GM08714 (cell line): ENCODE results near the gene C1orf159.
"Not testable (repeated sequence)": the region's sequence is repeated elsewhere in the genome, so short reads cannot be mapped to it uniquely, and the experiment has no call there.

ENCODE experiments used
- H3K4me3 ChIP-seq: fragments of 200-500 bp; sonication (Bioruptor generic); 2 replicates; pipeline ENCODE4 v1.5.1; 2014; ENCODE audit warnings: mild to moderate bottlenecking, low read length, inconsistent platforms
- ZNF274 ChIP-seq: IDR thresholded peaks from 2 replicates; pipeline ENCODE4 v1.6.1; 2012; ENCODE audit warnings: mild to moderate bottlenecking, low read depth, low read length

The C1orf159 gene

DNA sequence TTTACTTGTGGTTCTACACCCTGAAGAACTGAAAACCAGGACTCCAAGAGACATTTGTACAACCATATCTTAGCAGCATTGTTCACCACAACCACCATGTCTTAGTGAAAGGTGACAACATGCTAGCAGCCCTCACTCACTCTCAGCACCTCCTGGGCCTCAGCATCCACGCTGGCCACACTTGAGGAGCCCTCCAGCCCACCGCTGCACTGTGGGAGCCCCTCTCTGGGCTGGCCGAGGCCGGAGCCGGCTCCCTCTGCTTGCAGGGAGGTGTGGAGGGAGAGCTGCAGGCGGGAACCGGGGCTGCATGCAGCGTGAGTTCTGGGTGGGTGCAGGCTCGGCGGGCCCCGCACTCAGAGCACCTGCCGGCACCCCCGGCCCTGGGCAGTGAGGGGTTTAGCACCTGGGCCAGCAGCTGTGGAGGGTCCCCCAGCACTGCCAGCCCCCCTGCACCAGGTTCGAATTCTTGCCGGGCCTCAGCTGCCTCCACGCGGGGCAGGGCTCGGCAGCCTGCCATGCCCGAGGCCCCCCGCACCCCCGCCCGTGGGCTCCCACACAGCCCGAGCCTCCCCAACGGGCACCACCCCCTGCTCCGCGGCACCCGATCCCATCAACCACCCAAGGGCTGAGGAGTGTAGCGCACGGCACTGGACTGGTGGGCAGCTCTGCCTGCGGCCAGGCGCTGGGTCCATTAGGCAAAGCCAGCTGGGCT lies 9.2 kb downstream of the C1orf159 start:
- no peak overlapping the region for H3K4me3 ChIP-seq
- no peak for TF ChIP-seq ZNF274

- H3K4me3 ChIP-seq, result not testable (repeated sequence)
Measured at GRCh38 chr1:1104152-1104551, 11.7 kb downstream of the C1orf159 start.

GRCh38 chr1:1101503-1101902 lies 14.4 kb downstream of the C1orf159 start:
- no peak for TF ChIP-seq ZNF274
- no peak overlapping the region for H3K4me3 ChIP-seq

DNA sequence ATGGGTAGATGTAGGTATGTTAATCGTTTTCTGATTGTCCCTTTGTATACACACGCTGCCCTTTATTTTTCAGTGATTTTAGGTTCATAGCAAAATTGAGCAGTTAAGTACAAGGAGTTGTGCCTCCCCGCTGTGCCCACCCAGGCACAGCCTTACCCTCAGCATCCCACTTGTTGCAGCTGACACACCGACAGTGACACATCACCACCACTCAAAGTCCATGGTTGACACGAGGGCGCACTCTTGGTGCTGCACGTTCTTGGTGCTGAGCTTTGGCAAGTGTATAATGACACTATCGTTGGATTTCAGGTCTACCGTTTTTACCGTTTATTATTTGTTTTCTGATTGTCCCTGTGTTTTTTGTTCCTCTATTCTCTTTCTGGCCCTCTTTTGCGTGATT lies 15.6 kb downstream of the C1orf159 start:
- TF ChIP-seq ZNF274, result no peak
- no peak overlapping the region for H3K4me3 ChIP-seq

GRCh38 chr1:1099506-1100183 lies 16.2 kb downstream of the C1orf159 start:
- no peak overlapping the region for H3K4me3 ChIP-seq
- no peak for TF ChIP-seq ZNF274

GRCh38 chr1:1098681-1099421 lies 17.0 kb downstream of the C1orf159 start:
- no peak overlapping the region for H3K4me3 ChIP-seq
- no peak for TF ChIP-seq ZNF274

- not testable (repeated sequence) for H3K4me3 ChIP-seq
Measured at GRCh38 chr1:1096136-1096535, 19.8 kb downstream of the C1orf159 start.

DNA sequence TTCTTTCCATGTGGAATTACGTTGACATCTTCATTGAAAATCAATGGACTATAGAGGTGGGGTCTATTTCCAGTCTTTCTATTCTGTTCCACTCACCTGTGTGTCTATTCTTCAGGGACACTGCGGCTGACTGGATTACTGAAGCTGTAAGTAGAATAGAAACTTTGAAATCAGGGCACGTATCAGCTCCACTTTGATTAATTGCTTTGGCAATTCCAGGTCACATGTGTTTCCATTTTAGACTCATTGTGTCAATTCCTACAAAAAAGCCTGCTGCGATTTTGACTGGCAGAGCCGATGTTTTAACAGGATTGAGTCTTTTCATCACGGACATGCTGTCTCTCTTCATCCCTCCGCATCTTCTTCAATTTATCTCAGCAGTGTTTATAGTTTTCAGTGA lies 20.9 kb downstream of the C1orf159 start:
- TF ChIP-seq ZNF274, result no peak
- no peak overlapping the region for H3K4me3 ChIP-seq

- no peak overlapping the region for H3K4me3 ChIP-seq
- TF ChIP-seq ZNF274, result no peak
Measured at GRCh38 chr1:1093610-1093943, 22.3 kb downstream of the C1orf159 start.

GRCh38 chr1:1092894-1093609 lies 22.8 kb downstream of the C1orf159 start:
- H3K4me3 ChIP-seq, result no peak overlapping the region
- no peak for TF ChIP-seq ZNF274

GRCh38 chr1:1092149-1092855 lies 23.6 kb downstream of the C1orf159 start:
- H3K4me3 ChIP-seq, result no peak overlapping the region
- TF ChIP-seq ZNF274, result no peak

DNA sequence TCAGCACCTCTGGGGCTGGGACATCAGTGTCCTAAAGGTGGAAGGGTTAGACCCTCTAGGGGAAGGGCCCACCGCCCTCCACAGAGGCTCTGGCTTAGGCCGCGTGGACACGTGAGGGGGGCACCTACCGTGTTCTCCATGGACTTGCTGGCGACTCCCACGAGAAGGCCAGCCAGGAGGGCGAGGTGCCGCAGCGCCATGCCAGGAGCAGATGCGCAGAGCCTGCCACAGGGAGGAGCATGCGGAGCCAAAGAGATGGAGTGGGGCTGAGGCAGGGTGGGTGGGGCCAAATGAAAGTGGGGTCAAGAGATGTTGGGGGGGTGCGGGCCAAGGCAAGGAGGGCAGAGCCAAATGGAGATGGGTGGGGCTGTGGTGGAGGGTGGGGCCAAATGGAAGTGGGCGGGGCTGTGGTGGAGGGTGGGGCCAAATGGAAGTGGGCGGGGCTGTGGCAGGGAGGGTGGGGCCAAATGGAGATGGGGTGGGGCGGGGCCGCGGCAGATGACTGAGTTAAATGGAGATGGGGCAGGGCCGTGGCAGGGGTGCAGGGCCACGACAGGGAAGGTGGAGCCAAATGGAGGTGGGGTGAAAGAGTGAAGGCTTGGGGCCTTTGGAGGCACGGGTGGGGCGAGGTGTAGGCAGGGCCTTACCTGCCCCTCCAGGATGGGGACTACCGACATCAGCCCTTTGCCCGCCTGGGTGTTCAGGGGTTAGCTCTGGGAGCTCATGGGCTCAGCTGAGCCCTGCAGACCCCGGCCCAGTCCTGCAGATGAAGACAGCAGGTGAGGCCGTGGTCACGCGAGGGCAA lies 24.3 kb downstream of the C1orf159 start:
- H3K4me3 ChIP-seq, result no peak overlapping the region
- no peak for TF ChIP-seq ZNF274
